PC-3 (cell line): ENCODE results near the gene CDH19. TPM values are rescaled to one million over a fixed set of nuclear protein-coding genes. Genes with fewer than 3 reads are reported as not detected.

Source experiments
- ATAC-seq: fragments of 200-7000 bp; cut with Tn5 transposase; 2 replicates; pipeline ENCODE4 v1.9.1; 2020; ENCODE audit warnings: mild to moderate bottlenecking, moderate library complexity
- BruUV-seq: library from RNA; stranded (reverse); fragments of 400-500 nt; replicated peaks from 2 replicates; lab custom pipeline; 2021; lab: Mats Ljungman, UMichigan
- CTCF ChIA-PET: fragments of 300-600 bp; sonication (Branson Sonifier 250); formaldehyde crosslinking; loops from one replicate; lab custom pipeline; 2022; ENCODE audit warnings: antibody characterized with exemption; lab: Charles Lee
- POLR2A ChIA-PET: fragments of 300-600 bp; sonication (Branson Sonifier 250); formaldehyde crosslinking; loops from one replicate; lab custom pipeline; 2022; ENCODE audit warnings: antibody characterized with exemption; ENCODE audit not compliant: unreplicated experiment; lab: Charles Lee
- DNase-seq: peaks from one replicate; pipeline ENCODE4 v3.0.0-alpha.2; 2015
- H2AFZ ChIP-seq: fragments of 300-600 bp; sonication (generic); 2 replicates; pipeline ENCODE4 v1.6.0; 2016; ENCODE audit warnings: antibody characterized with exemption, low read length
- H3F3A ChIP-seq: fragments of 300-600 bp; sonication (generic); one replicate; pipeline ENCODE4 v1.6.0; 2017; ENCODE audit warnings: antibody characterized with exemption, low read length, control low read depth, mild to moderate bottlenecking; ENCODE audit not compliant: unreplicated experiment
- H3K27ac ChIP-seq: fragments of 300-600 bp; sonication (generic); 2 replicates; pipeline ENCODE4 v1.5.1; 2016; ENCODE audit warnings: mild to moderate bottlenecking, low read length
- H3K27me3 ChIP-seq: fragments of 300-600 bp; sonication (generic); 2 replicates; pipeline ENCODE4 v1.6.1; 2016; ENCODE audit warnings: low read length, mixed read lengths
- H3K36me3 ChIP-seq: fragments of 300-600 bp; sonication (generic); 2 replicates; pipeline ENCODE4 v1.6.1; 2016; ENCODE audit warnings: low read depth, mixed run types, low read length, mixed read lengths
- H3K4me1 ChIP-seq: fragments of 300-600 bp; sonication (generic); 2 replicates; pipeline ENCODE4 v1.5.1; 2016; ENCODE audit warnings: low read length; ENCODE audit not compliant: insufficient read depth
- H3K4me2 ChIP-seq: fragments of 300-600 bp; sonication (generic); 2 replicates; pipeline ENCODE4 v1.6.0; 2016; ENCODE audit warnings: low read length
- H3K4me3 ChIP-seq: fragments of 300-600 bp; sonication (generic); 2 replicates; pipeline ENCODE4 v1.5.1; 2016; ENCODE audit warnings: mild to moderate bottlenecking, low read length, mixed read lengths
- H3K79me2 ChIP-seq: fragments of 300-600 bp; sonication (generic); 2 replicates; pipeline ENCODE4 v1.6.1; 2017; ENCODE audit warnings: low read length, mixed read lengths
- H3K9ac ChIP-seq: fragments of 300-600 bp; sonication (generic); 2 replicates; pipeline ENCODE4 v1.6.0; 2016; ENCODE audit warnings: mild to moderate bottlenecking, low read length
- H3K9me2 ChIP-seq: fragments of 300-600 bp; sonication (generic); replicated peaks from 2 replicates; pipeline ENCODE4 v1.6.1; 2016; ENCODE audit warnings: mixed run types, low read length, mixed read lengths
- H3K9me3 ChIP-seq: fragments of 300-600 bp; sonication (generic); 2 replicates; pipeline ENCODE4 v1.6.1; 2016; ENCODE audit warnings: low read length, mixed read lengths
- H4K20me1 ChIP-seq: fragments of 300-600 bp; sonication (generic); 2 replicates; pipeline ENCODE4 v1.6.1; 2016; ENCODE audit warnings: low read length, mixed read lengths
- CTCF ChIP-seq: fragments of 300-600 bp; sonication (generic); conservative IDR thresholded peaks from 2 replicates; pipeline ENCODE4 v1.5.1; 2017; ENCODE audit warnings: antibody characterized with exemption, low read depth, mild to moderate bottlenecking, low read length
- EZH2 ChIP-seq: fragments of 300-600 bp; sonication (generic); IDR thresholded peaks from one replicate; pipeline ENCODE4 v1.6.1; 2017; ENCODE audit warnings: antibody characterized with exemption, mild to moderate bottlenecking, low read length; ENCODE audit not compliant: unreplicated experiment
- EZH2phosphoT487 ChIP-seq: fragments of 300-600 bp; sonication (generic); IDR thresholded peaks from 2 replicates; pipeline ENCODE4 v1.6.1; 2018; ENCODE audit warnings: mild to moderate bottlenecking, antibody characterized with exemption, low read length, borderline replicate concordance
- intact Hi-C: fragments of 100-400 bp; cut with micrococcal nuclease; formaldehyde crosslinking; loops from 2 replicates; pipeline ENCODE4 v1.9.0; 2023
- total RNA-seq: library from RNA; depleted of rRNA; stranded (reverse); fragments of >200 nt; gene quantifications from 2 replicates; pipeline ENCODE4 v1.2.3, GENCODE V29; 2014

CDH19 gene
- total RNA-seq, 1 experiment from 2014 or later, result 0.11 TPM

GRCh38 chr18:66511289-66511688 lies 92.6 kb downstream of the CDH19 start:
- TF ChIP-seq EZH2phosphoT487, result no peak
- no peak for TF ChIP-seq EZH2
- TF ChIP-seq CTCF, result no peak
- Histone ChIP-seq H3K9ac (no peak overlapping the region), H2AFZ (no peak overlapping the region), H3F3A (no peaks in the 10 kb centered on the region), H3K4me2 (peak overlapping the region; percentile 2; the same call in 1 of the 2 replicates), H3K79me2 (no peaks in the 10 kb centered on the region), H3K36me3 (no peaks in the 10 kb centered on the region), H3K27ac (no peak overlapping the region), H4K20me1 (no peaks in the 10 kb centered on the region), H3K9me2 (no peaks in the 10 kb centered on the region), H3K4me3 (no peak overlapping the region), H3K27me3 (no peaks in the 10 kb centered on the region), H3K9me3 (no peaks in the 10 kb centered on the region), H3K4me1 (peaks cover 19% of the 10 kb centered on the region)
- CTCF ChIA-PET, result no interaction called here
- ATAC-seq (peak; percentile 31), DNase-seq (no peak)
- BruUV-seq, result no TSS peak
- intact Hi-C loops, result loop anchor here (5.0 kb wide), 1 partner anchor 236 kb away; no protein-coding TSS in a partner anchor
- POLR2A ChIA-PET, result no interaction called here

- Histone ChIP-seq H3K9me3 (no peaks in the 10 kb centered on the region), H3K79me2 (no peaks in the 10 kb centered on the region), H3F3A (no peaks in the 10 kb centered on the region), H3K4me2 (no peak overlapping the region), H3K4me1 (peaks cover 19% of the 10 kb centered on the region), H3K27ac (no peak overlapping the region), H3K36me3 (no peaks in the 10 kb centered on the region), H3K27me3 (no peaks in the 10 kb centered on the region), H3K4me3 (no peak overlapping the region), H2AFZ (no peak overlapping the region), H4K20me1 (no peaks in the 10 kb centered on the region), H3K9ac (no peak overlapping the region), H3K9me2 (no peaks in the 10 kb centered on the region)
- no peak for TF ChIP-seq CTCF
- TF ChIP-seq EZH2, result no peak
- DNase-seq (peak; percentile 16), ATAC-seq (no peak)
- ChIA-PET CTCF (no interaction called here), POLR2A (no interaction called here)
- intact Hi-C loops, result loop anchor here (5.0 kb wide), 1 partner anchor 237 kb away; no protein-coding TSS in a partner anchor
- no TSS peak for BruUV-seq
Measured at GRCh38 chr18:66510357-66511045, 93.4 kb downstream of the CDH19 start.

- no peaks in the 10 kb centered on the region for H3F3A ChIP-seq
- no peak overlapping the region for H3K27ac ChIP-seq
- H3K9me2 ChIP-seq, result no peaks in the 10 kb centered on the region
- no peaks in the 10 kb centered on the region for H3K27me3 ChIP-seq
- no peaks in the 10 kb centered on the region for H3K9me3 ChIP-seq
- no peak overlapping the region for H3K4me2 ChIP-seq
- no peaks in the 10 kb centered on the region for H4K20me1 ChIP-seq
- POLR2A ChIA-PET, result no interaction called here
- H3K4me1 ChIP-seq, result peaks cover 19% of the 10 kb centered on the region
- no peak for DNase-seq
- no peak for ATAC-seq
- CTCF ChIA-PET, result no interaction called here
- H3K79me2 ChIP-seq, result no peaks in the 10 kb centered on the region
- H3K9ac ChIP-seq, result no peak overlapping the region
- intact Hi-C loops, result no loop called here
- no TSS peak for BruUV-seq
- no peak for TF ChIP-seq CTCF
- no peak for TF ChIP-seq EZH2
- TF ChIP-seq EZH2phosphoT487, result no peak
- no peak overlapping the region for H2AFZ ChIP-seq
- H3K4me3 ChIP-seq, result no peak overlapping the region
- no peaks in the 10 kb centered on the region for H3K36me3 ChIP-seq
Measured at GRCh38 chr18:66508937-66509336, 95.0 kb downstream of the CDH19 start.
